ENCODE measurements around the gene SCO1. TPM values are rescaled to one million over a fixed set of nuclear protein-coding genes. Genes with fewer than 3 reads are reported as not detected.

Gene SCO1
- 10 to 100 TPM in 2 of 3 donors, 1 to 10 TPM in 1; 9.1 to 18.3 (median 14.2) TPM for polyA plus RNA-seq

- Mint-ChIP-seq H3K4me1 (peaks cover 39 to 70% of the 10 kb centered on the region in 2 donors), H3K27ac (peak within 1 kb of the TSS; percentile 92 to 97 (median 95)), H3K9me3 (no peaks in the 10 kb centered on the region), H3K27me3 (ENCODE audit: low read depth in 3 of 3) (peaks cover 0 to 3% (median 1%) of the 10 kb centered on the region in 3 donors), H3K4me3 (peak within 1 kb of the TSS; percentile 92 to 99 (median 95)), H3K36me3 (peaks cover 8 to 22% (median 14%) of the 10 kb centered on the region in 3 donors)
- peak; percentile 88 to 90 (median 88) for DNase-seq
Measured at GRCh38 chr17:10697092-10698081, at the start of gene SCO1, which contains the start of gene ADPRM. TSS of gene SCO1 (minus strand) at chr17:10697533. CDS start at chr17:10697507, 26 bp downstream. TSS of gene ADPRM (plus strand) at chr17:10697594. CDS start at chr17:10704927, 7,333 bp downstream.

- H3K36me3 Mint-ChIP-seq = peaks cover 0 to 3% (median 0%) of the 10 kb centered on the region in 3 donors
- H3K9me3 Mint-ChIP-seq = no peaks in the 10 kb centered on the region
- no peak overlapping the region for H3K27ac Mint-ChIP-seq
- peaks cover 0 to 7% (median 4%) of the 10 kb centered on the region in 3 donors for H3K27me3 Mint-ChIP-seq (ENCODE audit: low read depth in 3 of 3)
- no peak overlapping the region for H3K4me3 Mint-ChIP-seq
- DNase-seq = no peak
- H3K4me1 Mint-ChIP-seq = peaks cover 2 to 6% of the 10 kb centered on the region in 2 donors
Measured at GRCh38 chr17:10745231-10745630, 47.9 kb upstream of the SCO1 start.

- DNase-seq = no peak
- H3K36me3 Mint-ChIP-seq = peaks cover 0 to 3% (median 0%) of the 10 kb centered on the region in 3 donors
- peaks cover 0 to 7% (median 4%) of the 10 kb centered on the region in 3 donors for H3K27me3 Mint-ChIP-seq (ENCODE audit: low read depth in 3 of 3)
- H3K4me3 Mint-ChIP-seq = no peak overlapping the region
- H3K27ac Mint-ChIP-seq = no peak overlapping the region
- peaks cover 2 to 6% of the 10 kb centered on the region in 2 donors for H3K4me1 Mint-ChIP-seq
- H3K9me3 Mint-ChIP-seq = no peaks in the 10 kb centered on the region
Measured at GRCh38 chr17:10744501-10745000, 47.2 kb upstream of the SCO1 start.

- peaks cover 2 to 6% of the 10 kb centered on the region in 2 donors for H3K4me1 Mint-ChIP-seq
- H3K9me3 Mint-ChIP-seq = no peaks in the 10 kb centered on the region
- DNase-seq = no peak
- H3K36me3 Mint-ChIP-seq = no peaks in the 10 kb centered on the region
- H3K4me3 Mint-ChIP-seq = no peak overlapping the region
- H3K27me3 Mint-ChIP-seq (ENCODE audit: low read depth in 3 of 3) = peaks cover 0 to 8% (median 7%) of the 10 kb centered on the region in 3 donors
- no peak overlapping the region for H3K27ac Mint-ChIP-seq
Measured at GRCh38 chr17:10743316-10744009, 46.1 kb upstream of the SCO1 start.

- Mint-ChIP-seq H3K4me3 (no peak overlapping the region), H3K4me1 (peaks cover 2 to 6% of the 10 kb centered on the region in 2 donors), H3K9me3 (no peaks in the 10 kb centered on the region), H3K27me3 (ENCODE audit: low read depth in 3 of 3) (peaks cover 0 to 8% (median 8%) of the 10 kb centered on the region in 3 donors), H3K27ac (peak overlapping the region in 1 of 6 donors; percentile 0), H3K36me3 (no peaks in the 10 kb centered on the region)
- no peak for DNase-seq
Measured at GRCh38 chr17:10742431-10742830, 45.1 kb upstream of the SCO1 start.

- peaks cover 0 to 9% (median 8%) of the 10 kb centered on the region in 3 donors for H3K27me3 Mint-ChIP-seq (ENCODE audit: low read depth in 3 of 3)
Measured at GRCh38 chr17:10741416-10742135, 44.2 kb upstream of the SCO1 start.

GRCh38 chr17:10739386-10739785, 42.1 kb upstream of the SCO1 start:
- no peak for DNase-seq
- peaks cover 0 to 10% (median 7%) of the 10 kb centered on the region in 3 donors for H3K27me3 Mint-ChIP-seq (ENCODE audit: low read depth in 3 of 3)
- no peak overlapping the region for H3K4me3 Mint-ChIP-seq
- peaks cover under 1 to 2% of the 10 kb centered on the region in 2 donors for H3K4me1 Mint-ChIP-seq
- no peak overlapping the region for H3K27ac Mint-ChIP-seq
- H3K36me3 Mint-ChIP-seq = no peaks in the 10 kb centered on the region
- H3K9me3 Mint-ChIP-seq = no peaks in the 10 kb centered on the region

More at GRCh38 chr17:10741416-10742135, 44.2 kb upstream of the SCO1 start:
- DNase-seq = no peak
- H3K4me3 Mint-ChIP-seq = no peak overlapping the region
- H3K36me3 Mint-ChIP-seq = no peaks in the 10 kb centered on the region
- no peak overlapping the region for H3K27ac Mint-ChIP-seq
- H3K4me1 Mint-ChIP-seq = peaks cover 2 to 6% of the 10 kb centered on the region in 2 donors
- H3K9me3 Mint-ChIP-seq = no peaks in the 10 kb centered on the region

- no peak for DNase-seq
- H3K36me3 Mint-ChIP-seq = no peaks in the 10 kb centered on the region
- H3K27me3 Mint-ChIP-seq (ENCODE audit: low read depth in 3 of 3) = peaks cover 0 to 12% (median 8%) of the 10 kb centered on the region in 3 donors
- H3K27ac Mint-ChIP-seq = no peak overlapping the region
- H3K4me1 Mint-ChIP-seq = no peaks in the 10 kb centered on the region
- no peak overlapping the region for H3K4me3 Mint-ChIP-seq
- H3K9me3 Mint-ChIP-seq = no peaks in the 10 kb centered on the region
Measured at GRCh38 chr17:10738521-10739258, 41.4 kb upstream of the SCO1 start.

- no peak overlapping the region for H3K27ac Mint-ChIP-seq
- no peaks in the 10 kb centered on the region for H3K4me1 Mint-ChIP-seq
Measured at GRCh38 chr17:10737736-10738135, 40.4 kb upstream of the SCO1 start.

GRCh38 chr17:10737168-10737622, 39.9 kb upstream of the SCO1 start:
- H3K27me3 Mint-ChIP-seq (ENCODE audit: low read depth in 3 of 3) = peaks cover 0 to 12% (median 8%) of the 10 kb centered on the region in 3 donors
- DNase-seq = no peak
- H3K36me3 Mint-ChIP-seq = no peaks in the 10 kb centered on the region
- H3K27ac Mint-ChIP-seq = peak overlapping the region in 1 of 6 donors; percentile 32
- no peaks in the 10 kb centered on the region for H3K4me1 Mint-ChIP-seq
- no peak overlapping the region for H3K4me3 Mint-ChIP-seq
- no peaks in the 10 kb centered on the region for H3K9me3 Mint-ChIP-seq

More at GRCh38 chr17:10737736-10738135, 40.4 kb upstream of the SCO1 start:
- H3K4me3 Mint-ChIP-seq = no peak overlapping the region
- H3K36me3 Mint-ChIP-seq = no peaks in the 10 kb centered on the region
- peaks cover 0 to 12% (median 8%) of the 10 kb centered on the region in 3 donors for H3K27me3 Mint-ChIP-seq (ENCODE audit: low read depth in 3 of 3)
- H3K9me3 Mint-ChIP-seq = no peaks in the 10 kb centered on the region
- DNase-seq = no peak

- DNase-seq = no peak
- no peak overlapping the region for H3K4me3 Mint-ChIP-seq
- peaks cover 0 to 8% (median 6%) of the 10 kb centered on the region in 3 donors for H3K27me3 Mint-ChIP-seq (ENCODE audit: low read depth in 3 of 3)
- no peaks in the 10 kb centered on the region for H3K36me3 Mint-ChIP-seq
- H3K9me3 Mint-ChIP-seq = no peaks in the 10 kb centered on the region
- H3K4me1 Mint-ChIP-seq = peaks cover 2% of the 10 kb centered on the region in 2 donors
- H3K27ac Mint-ChIP-seq = no peak overlapping the region
Measured at GRCh38 chr17:10735821-10736220, 38.5 kb upstream of the SCO1 start.

- Mint-ChIP-seq H3K27me3 (ENCODE audit: low read depth in 3 of 3) (peaks cover 0 to 8% (median 6%) of the 10 kb centered on the region in 3 donors), H3K4me3 (no peak overlapping the region), H3K27ac (no peak overlapping the region), H3K36me3 (no peaks in the 10 kb centered on the region), H3K9me3 (no peaks in the 10 kb centered on the region), H3K4me1 (peaks cover 3 to 7% of the 10 kb centered on the region in 2 donors)
- no peak for DNase-seq
Measured at GRCh38 chr17:10735251-10735650, 37.9 kb upstream of the SCO1 start.
